HCT116 (cell line): ENCODE results near the gene TMEM178B.

Source experiments
- CTCF ChIP-seq, 3 experiments: fragments of 200-600 bp in 1 of 3; sonication (generic) in 1 of 3; IDR thresholded peaks in 2 of 3; conservative IDR thresholded peaks in 1 of 3; 2 replicates each; pipeline ENCODE4 v1.5.1; 2012 to 2017; ENCODE audit warnings: low read depth in 2 of 3, low read length in 2 of 3, antibody characterized with exemption in 1 of 3, borderline replicate concordance in 1 of 3, control low read depth in 1 of 3, mild to moderate bottlenecking in 1 of 3, mixed read lengths in 1 of 3, mixed run types in 1 of 3, moderate library complexity in 1 of 3; ENCODE audit not compliant: insufficient read depth in 1 of 3
- EZH2 ChIP-seq: fragments of 200-600 bp; sonication (generic); IDR thresholded peaks from 2 replicates; pipeline ENCODE4 v1.6.1; 2017; ENCODE audit warnings: antibody characterized with exemption, mixed run types

GRCh38 chr7:141481971-141482370 lies 408.1 kb downstream of the TMEM178B start:
- no peak for TF ChIP-seq CTCF (IDR thresholded peaks at IDR 0.05 in 2 of 3, conservative IDR thresholded peaks at IDR 0.05 in 1 of 3; ENCODE audit: borderline replicate concordance in 1 of 3, insufficient read depth in 1 of 3, low read depth in 2 of 3, low read length in 2 of 3)
- no peak for TF ChIP-seq EZH2
